HG02852 (cell line): ENCODE results near the gene HDAC7.
A peak's percentile ranks its signal among the peaks of the same experiment; 100 is the strongest.

Experiments
- ATAC-seq: cut with Tn5 transposase; IDR thresholded peaks from one replicate; pipeline ENCODE4 v1.9.1; 2021; ENCODE audit warnings: mild to moderate bottlenecking, moderate library complexity; ENCODE audit not compliant: unreplicated experiment

Gene HDAC7

DNA sequence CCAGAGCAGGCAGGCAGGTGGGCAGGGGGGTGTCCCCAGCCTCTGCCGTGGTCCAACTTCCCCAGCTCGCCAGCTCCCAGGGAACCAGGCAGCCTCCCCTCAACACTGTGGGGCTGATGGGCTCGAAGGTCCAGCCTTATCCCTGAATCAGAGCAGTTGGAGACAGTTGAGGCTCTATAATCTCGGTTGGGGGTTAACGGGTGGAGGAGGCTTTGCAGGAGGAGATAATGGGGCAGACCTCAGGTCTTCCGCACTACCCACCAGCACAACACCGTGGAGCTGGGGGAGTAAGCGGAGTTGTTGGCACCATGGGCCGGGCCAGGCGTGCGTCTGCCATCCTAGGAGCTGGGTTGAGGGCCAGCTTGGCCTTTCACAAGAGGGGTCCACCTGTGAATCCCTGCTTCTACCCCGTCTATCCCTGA, 13.9 kb upstream of the HDAC7 start:
- no peak for ATAC-seq

- no peak for ATAC-seq
Observed at GRCh38 chr12:47832263-47832933, 12.7 kb upstream of the HDAC7 start.

GRCh38 chr12:47829584-47829983, 9.9 kb upstream of the HDAC7 start:
- no peak for ATAC-seq

GRCh38 chr12:47828976-47829482, 9.3 kb upstream of the HDAC7 start:
- no peak for ATAC-seq

DNA sequence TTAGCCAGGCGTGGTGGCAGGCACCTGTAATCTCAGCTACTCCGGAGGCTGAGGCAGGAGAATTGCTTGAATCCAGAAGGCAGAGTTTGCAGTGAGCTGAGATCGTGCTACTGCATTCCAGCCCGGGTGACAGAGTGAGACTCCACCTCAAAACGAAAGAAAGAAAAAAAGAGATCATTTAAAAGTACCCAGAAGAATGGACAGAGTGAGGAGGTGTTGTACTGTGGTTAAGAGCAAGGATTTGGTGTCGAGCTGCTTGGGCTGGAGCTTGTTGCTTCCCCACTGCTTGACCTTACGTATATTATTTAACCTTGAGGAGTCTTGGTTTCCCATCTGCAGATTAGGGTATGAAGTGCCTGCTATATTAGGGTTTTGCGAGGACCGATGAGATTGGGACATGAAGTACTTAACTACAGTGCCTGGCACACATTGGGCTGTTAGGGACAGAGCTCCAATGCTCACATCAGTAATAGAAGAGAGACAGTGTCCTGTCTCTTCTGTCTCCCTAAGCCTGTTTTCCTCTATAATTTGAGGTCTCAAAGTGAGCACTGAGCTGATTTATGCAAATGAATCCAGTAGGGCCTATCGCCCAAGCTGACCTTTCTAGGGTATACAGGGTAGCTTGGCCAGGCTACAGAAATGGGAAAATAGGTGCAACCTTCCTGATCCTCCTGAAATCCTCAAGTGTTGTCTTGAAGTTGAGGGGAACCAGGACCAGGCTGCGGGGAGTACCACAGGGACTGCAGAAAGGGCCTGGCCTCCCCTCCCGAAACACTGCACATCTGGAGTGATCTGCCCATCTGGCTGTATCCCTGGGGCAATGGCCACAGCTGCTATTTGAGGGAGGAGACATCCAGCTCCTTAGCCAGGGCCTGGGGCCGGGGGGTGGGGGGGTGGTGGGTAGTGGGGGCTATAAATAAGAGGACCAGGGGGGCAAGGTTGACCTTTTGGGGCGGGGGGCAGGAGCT, 8.6 kb upstream of the HDAC7 start:
- ATAC-seq = no peak

DNA sequence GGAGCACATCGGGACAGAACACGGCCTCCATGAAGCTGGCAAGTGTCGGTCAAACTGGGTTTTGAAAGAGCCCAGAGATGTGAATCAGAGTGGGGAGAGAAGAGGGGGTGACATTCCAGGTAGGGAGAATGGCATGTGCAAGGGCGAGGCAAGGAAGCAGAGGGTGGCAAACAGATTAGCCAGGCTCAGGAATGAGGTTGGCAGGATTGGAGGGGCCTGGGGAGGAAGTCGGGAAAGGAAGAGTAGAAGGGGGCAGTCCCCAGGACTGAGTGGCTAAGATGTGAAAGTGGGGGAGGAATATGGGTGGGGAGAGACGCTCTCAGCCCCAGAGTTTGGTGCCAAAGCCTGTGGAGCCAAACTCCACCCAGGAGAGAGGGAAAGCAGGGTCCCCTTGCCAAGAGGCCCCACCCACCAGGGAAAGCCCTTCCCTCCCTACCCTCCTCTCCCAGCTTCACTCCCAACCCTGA, 5.5 kb upstream of the HDAC7 start:
- ATAC-seq = no peak

- no peak for ATAC-seq
Observed at GRCh38 chr12:47824635-47825034, 4.9 kb upstream of the HDAC7 start.

DNA sequence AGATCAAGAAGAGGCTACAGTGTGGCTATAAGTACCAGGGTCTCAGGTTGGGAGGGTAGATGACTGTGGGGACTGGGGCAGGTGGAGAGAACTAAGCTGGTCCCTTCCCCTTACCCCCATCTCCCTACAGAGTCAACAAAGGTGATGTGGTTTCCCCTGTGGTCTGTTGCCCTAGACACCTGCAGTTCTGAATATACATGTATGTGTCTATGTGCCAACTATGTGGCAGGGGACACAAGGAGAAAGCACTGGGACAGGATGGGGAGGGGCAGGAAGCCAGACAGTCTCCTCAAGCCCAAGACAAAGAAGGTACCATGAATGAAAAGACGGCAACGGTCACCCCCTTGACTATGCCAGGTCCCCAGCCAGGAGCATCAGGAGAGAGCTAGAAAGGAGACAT, 4.5 kb upstream of the HDAC7 start:
- no peak for ATAC-seq

- ATAC-seq = no peak
Observed at GRCh38 chr12:47823422-47824086, 3.9 kb upstream of the HDAC7 start.

- no peak for ATAC-seq
Observed at GRCh38 chr12:47822863-47823262, 3.2 kb upstream of the HDAC7 start.

- ATAC-seq = no peak
Observed at GRCh38 chr12:47822401-47822800, 2.7 kb upstream of the HDAC7 start.

DNA sequence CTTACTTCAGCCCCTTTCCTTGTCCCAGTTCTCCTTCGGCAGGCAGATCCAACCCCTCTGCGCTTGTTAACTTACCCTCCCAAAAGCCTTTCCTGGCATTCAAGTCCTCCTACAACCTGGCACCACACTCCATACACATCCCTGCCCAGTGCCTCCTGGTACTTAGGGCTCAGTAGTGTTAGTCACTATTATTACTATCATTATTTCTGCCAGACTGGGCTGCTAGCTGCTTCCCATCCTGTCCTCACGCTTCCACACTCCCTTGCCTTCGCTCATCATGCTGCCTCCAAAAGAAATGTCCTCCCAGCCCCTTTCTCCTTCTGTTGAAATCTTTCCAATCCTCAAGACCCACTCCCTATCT, 1.6 kb upstream of the HDAC7 start:
- no peak for ATAC-seq

DNA sequence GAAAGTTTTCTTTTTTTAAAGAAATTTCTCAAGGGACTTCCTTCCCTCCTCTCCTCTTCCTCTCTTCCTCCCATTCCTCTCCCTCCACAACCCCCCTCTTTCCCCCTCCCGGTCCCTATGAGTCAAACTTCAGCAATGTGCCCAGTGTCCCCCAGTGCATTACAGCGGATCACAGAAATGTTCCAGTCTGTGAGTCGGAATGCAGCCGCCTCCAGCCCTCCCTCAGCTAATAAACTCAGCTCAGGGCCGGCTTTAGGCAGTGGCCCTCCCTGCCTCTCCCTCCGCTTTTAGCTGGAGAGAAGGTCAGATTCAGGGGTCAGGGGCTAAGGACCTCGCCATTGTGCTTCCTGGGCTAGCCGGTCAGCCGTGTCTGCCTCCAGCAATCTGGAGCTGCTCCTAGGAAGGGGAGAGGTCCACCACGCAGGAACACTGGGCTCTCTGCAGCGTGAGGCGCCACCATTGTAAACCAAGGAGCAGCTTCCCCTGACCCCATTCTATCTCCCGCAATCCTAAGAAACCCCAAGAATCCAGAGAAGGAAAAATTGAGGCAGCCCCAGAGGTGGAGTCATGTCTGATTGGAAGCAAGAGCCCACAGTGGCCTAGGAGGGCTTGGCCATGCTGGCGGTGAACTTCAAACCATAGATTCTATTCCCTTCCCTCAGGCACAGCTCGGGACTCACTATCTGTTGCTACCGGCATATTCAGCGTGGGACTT, 1.1 kb upstream of the HDAC7 start:
- ATAC-seq = no peak

GRCh38 chr12:47819138-47819895, 386 bp downstream of the HDAC7 start:
- peak; percentile 36 for ATAC-seq

- peak; percentile 3 for ATAC-seq
Observed at GRCh38 chr12:47818467-47819137, 1.1 kb downstream of the HDAC7 start.

- ATAC-seq = no peak
Observed at GRCh38 chr12:47818007-47818376, 1.7 kb downstream of the HDAC7 start.

DNA sequence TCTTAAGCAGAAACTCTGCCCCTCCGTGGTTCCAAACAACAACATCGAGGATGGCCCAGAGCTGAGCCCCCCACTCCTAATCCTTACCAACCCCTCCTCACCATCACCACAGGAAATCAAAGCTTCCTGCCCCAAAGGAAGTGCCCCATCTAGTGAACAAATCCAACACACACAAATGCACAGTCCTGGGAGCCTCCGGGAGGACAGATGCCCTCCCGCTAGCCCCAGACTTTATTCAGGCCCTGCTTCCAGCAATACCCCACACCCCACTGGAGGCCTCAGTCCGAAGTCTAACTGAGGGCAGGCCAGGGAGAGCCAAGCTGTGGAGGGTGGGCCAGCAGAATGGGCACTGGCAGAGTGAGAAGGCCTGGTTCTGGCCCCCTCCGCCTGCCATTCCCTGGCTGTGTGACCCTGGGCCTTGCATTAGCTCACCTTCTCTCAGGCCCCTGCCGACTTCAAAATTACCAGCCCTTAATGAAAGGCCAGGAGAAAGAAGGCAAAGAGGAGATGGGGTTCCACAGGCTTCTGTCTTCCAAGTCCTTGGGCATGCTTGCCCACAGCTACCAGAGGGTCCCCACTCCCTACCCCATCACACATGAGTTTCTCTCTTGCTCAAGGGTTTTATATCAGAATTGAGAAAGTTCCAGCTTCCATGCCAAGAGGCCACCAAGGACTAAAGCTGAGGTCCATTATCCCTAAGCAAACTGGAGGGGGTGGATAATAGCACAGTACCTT, 2.3 kb downstream of the HDAC7 start:
- no peak for ATAC-seq

DNA sequence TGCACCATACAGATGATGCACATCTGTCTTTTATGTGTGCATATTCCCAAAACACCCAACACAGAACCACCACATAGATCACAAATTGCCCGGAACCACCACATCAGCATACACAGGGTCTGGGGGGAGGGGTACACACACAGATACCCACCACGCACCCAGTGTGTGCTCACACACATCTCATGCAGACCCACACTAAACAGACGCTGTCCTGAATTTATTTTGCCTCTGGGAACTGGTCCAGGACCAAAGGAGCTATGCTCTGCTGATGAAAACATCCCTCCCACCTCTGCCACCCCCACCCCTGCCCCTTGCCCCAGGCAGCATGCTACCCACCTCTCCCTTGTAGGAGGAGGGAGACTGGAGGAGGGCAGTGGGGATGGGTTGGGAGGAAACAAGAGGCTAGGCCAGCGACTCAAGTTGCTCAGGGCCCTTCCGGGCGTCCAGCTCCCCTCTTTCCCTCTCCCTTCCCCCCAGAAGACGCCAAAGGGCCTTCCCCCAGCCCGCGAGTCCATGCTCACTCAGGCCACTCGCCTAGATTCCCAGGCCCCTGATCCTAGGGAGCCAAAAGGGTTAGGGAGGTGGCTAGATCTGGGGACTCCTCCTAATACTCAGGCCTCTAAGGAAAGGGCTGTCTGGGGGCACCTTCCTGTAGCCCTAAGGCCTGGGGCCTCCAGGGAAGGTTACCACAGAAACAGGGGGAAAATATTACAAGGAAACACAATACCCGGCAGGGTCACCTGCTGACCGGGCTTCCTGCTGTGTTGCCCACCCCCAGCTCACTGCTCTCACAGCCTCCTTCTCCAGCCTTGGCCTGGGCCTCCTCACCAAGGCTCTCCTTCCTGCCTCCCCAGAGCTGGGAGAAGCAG, 3.1 kb downstream of the HDAC7 start:
- ATAC-seq = no peak
